ENCODE measurements around the gene GRM8.

DNA sequence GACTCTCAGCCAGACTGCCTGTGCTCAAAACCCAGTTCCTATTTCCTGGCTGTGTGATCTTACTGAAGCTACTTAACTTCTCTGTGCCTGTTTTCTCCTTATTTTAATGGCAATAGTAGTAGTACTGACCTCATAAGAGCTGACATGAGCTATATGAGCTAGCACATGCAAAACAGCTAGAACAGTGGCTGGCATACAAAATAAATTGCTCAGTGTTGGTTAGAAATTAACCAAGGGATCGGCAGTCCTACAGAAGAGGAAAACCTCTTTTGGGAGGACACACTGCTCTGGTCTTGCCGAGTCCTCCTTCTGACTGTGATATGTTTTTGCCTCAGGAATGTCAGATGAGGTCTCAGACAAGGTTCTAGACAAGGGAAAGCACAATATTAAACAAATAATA, 322.6 kb downstream of the GRM8 start:
- TF ChIP-seq POLR2A (IDR thresholded peaks at IDR 0.05), result no peak
- TF ChIP-seq, protein P1, sequence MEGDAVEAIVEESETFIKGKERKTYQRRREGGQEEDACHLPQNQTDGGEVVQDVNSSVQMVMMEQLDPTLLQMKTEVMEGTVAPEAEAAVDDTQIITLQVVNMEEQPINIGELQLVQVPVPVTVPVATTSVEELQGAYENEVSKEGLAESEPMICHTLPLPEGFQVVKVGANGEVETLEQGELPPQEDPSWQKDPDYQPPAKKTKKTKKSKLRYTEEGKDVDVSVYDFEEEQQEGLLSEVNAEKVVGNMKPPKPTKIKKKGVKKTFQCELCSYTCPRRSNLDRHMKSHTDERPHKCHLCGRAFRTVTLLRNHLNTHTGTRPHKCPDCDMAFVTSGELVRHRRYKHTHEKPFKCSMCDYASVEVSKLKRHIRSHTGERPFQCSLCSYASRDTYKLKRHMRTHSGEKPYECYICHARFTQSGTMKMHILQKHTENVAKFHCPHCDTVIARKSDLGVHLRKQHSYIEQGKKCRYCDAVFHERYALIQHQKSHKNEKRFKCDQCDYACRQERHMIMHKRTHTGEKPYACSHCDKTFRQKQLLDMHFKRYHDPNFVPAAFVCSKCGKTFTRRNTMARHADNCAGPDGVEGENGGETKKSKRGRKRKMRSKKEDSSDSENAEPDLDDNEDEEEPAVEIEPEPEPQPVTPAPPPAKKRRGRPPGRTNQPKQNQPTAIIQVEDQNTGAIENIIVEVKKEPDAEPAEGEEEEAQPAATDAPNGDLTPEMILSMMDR (IDR thresholded peaks at IDR 0.05), result no peak

Measured in upper lobe of left lung (tissue), 4 donors.